Esophagus muscularis mucosa (tissue), 4 donors: ENCODE measurements around the gene NTM.

Experiments used
- EP300 ChIP-seq: sonication (generic); formaldehyde crosslinking; IDR thresholded peaks from one replicate; pipeline ENCODE4 v1.6.1; 2017; ENCODE audit warnings: antibody characterized with exemption
- POLR2A ChIP-seq: fragments of 450-650 bp; IDR thresholded peaks from one replicate; pipeline ENCODE4 v1.6.1; 2017; ENCODE audit warnings: antibody characterized with exemption, moderate library complexity, mild to moderate bottlenecking, low read depth
- POLR2AphosphoS5 ChIP-seq, 2 donors: sonication (generic); formaldehyde crosslinking; IDR thresholded peaks; one replicate each; pipeline ENCODE4 v1.6.1; 2017; ENCODE audit warnings: antibody characterized with exemption in 2 of 2
- TF ChIP-seq, protein P1 (sequence below), 3 experiments: fragments of 200-600 bp in 2 of 3; fragments of 450-650 bp in 1 of 3; sonication (generic) in 2 of 3; IDR thresholded peaks; one replicate each; pipeline ENCODE4 v1.5.1; 2017 to 2019; ENCODE audit warnings: antibody characterized with exemption in 3 of 3, mild to moderate bottlenecking in 2 of 3, moderate library complexity in 1 of 3

DNA sequence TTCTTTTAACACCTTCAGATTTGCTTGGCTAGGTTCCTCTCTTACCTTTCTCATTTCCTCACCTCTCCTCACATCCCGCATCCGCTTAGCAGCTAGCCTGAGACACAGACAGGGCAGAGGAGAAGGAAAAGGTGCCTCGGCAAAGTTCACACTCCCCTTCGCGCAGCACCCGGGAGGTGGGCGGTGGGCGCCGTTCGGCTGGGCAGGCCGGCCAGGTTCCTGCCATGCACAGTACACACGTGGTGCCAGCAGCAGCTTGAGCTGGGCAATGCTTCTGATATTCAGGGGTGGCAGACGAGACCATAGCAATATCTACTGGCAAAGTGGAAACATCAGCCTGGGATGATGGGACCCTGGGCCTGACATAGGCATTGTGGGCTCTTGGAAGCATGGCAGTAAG is 3.3 kb downstream of the NTM start:
- TF ChIP-seq POLR2AphosphoS5 (IDR thresholded peaks at IDR 0.05) (no peak), EP300 (no peak), POLR2A (no peak)
- TF ChIP-seq, protein P1, sequence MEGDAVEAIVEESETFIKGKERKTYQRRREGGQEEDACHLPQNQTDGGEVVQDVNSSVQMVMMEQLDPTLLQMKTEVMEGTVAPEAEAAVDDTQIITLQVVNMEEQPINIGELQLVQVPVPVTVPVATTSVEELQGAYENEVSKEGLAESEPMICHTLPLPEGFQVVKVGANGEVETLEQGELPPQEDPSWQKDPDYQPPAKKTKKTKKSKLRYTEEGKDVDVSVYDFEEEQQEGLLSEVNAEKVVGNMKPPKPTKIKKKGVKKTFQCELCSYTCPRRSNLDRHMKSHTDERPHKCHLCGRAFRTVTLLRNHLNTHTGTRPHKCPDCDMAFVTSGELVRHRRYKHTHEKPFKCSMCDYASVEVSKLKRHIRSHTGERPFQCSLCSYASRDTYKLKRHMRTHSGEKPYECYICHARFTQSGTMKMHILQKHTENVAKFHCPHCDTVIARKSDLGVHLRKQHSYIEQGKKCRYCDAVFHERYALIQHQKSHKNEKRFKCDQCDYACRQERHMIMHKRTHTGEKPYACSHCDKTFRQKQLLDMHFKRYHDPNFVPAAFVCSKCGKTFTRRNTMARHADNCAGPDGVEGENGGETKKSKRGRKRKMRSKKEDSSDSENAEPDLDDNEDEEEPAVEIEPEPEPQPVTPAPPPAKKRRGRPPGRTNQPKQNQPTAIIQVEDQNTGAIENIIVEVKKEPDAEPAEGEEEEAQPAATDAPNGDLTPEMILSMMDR (IDR thresholded peaks at IDR 0.05), result no peak
